Fibroblast of skin of scalp (primary cell): ENCODE data around the gene NAGS.
"Not testable (repeated sequence)": the region's sequence is repeated elsewhere in the genome, so short reads cannot be mapped to it uniquely, and the experiment has no call there.

Experiments used
- DNase-seq: peaks from one replicate; pipeline ENCODE4 v3.0.0-alpha.2; 2013

The NAGS gene

GRCh38 chr17:44007346-44008204 lies 3.2 kb downstream of the NAGS start:
- DNase-seq, result no peak

GRCh38 chr17:44008205-44008909 lies 3.9 kb downstream of the NAGS start:
- no peak for DNase-seq

- no peak for DNase-seq
Measured at GRCh38 chr17:44010966-44011647, 6.7 kb downstream of the NAGS start.

GRCh38 chr17:44011876-44012275 lies 7.5 kb downstream of the NAGS start:
- DNase-seq, result no peak

- DNase-seq, result no peak
Measured at GRCh38 chr17:44012391-44012790, 8.0 kb downstream of the NAGS start.

GRCh38 chr17:44012874-44013273 lies 8.5 kb downstream of the NAGS start:
- DNase-seq, result no peak

- DNase-seq, result no peak
Measured at GRCh38 chr17:44014133-44014436, 9.7 kb downstream of the NAGS start.

GRCh38 chr17:44014437-44015172 lies 10.2 kb downstream of the NAGS start, which contains the start of gene TMEM101:
Gene TMEM101, minus strand, starts transcription at chr17:44014963. Its CDS starts 11 bp downstream, at chr17:44014952.
- DNase-seq, result peak; percentile 95

- DNase-seq, result not testable (repeated sequence)
Measured at GRCh38 chr17:44021227-44021626, 16.8 kb downstream of the NAGS start.

- DNase-seq, result no peak
Measured at GRCh38 chr17:44022246-44022645, 17.8 kb downstream of the NAGS start.

- DNase-seq, result no peak
Measured at GRCh38 chr17:44023545-44024270, 19.3 kb downstream of the NAGS start.

GRCh38 chr17:44024271-44024663 lies 19.8 kb downstream of the NAGS start:
- DNase-seq, result no peak

- no peak for DNase-seq
Measured at GRCh38 chr17:44024853-44025252, 20.4 kb downstream of the NAGS start.

- no peak for DNase-seq
Measured at GRCh38 chr17:44029736-44030135, 25.3 kb downstream of the NAGS start.

- DNase-seq, result no peak
Measured at GRCh38 chr17:44030482-44030881, 26.1 kb downstream of the NAGS start.

- DNase-seq, result no peak
Measured at GRCh38 chr17:44033861-44034408, 29.5 kb downstream of the NAGS start.

- DNase-seq, result not testable (repeated sequence)
Measured at GRCh38 chr17:44034688-44035087, 30.3 kb downstream of the NAGS start.

GRCh38 chr17:44037471-44037870 lies 33.0 kb downstream of the NAGS start:
- DNase-seq, result no peak

GRCh38 chr17:44038604-44039011 lies 34.2 kb downstream of the NAGS start:
- no peak for DNase-seq

GRCh38 chr17:44039829-44040635 lies 35.6 kb downstream of the NAGS start:
- DNase-seq, result no peak

- no peak for DNase-seq
Measured at GRCh38 chr17:44043272-44043696, 38.9 kb downstream of the NAGS start.
